WERI-Rb-1 (cell line): Measurements from ENCODE around the gene PIAS1.

ENCODE experiments used
- DNase-seq: peaks from one replicate; pipeline ENCODE4 v3.0.0-alpha.2; 2020
- H3K27ac ChIP-seq: fragments of 250-450 bp; sonication (Bioruptor Pico); 2 replicates; pipeline ENCODE4 v1.5.1; 2020; ENCODE audit warnings: mild to moderate bottlenecking, moderate library complexity
- H3K27me3 ChIP-seq: fragments of 250-450 bp; sonication (Bioruptor Pico); 2 replicates; pipeline ENCODE4 v1.5.1; 2021; ENCODE audit warnings: mild to moderate bottlenecking, low read depth, moderate library complexity; ENCODE audit not compliant: insufficient read depth, severe bottlenecking
- H3K36me3 ChIP-seq: fragments of 250-450 bp; sonication (Bioruptor Pico); 2 replicates; pipeline ENCODE4 v1.5.1; 2020; ENCODE audit warnings: mild to moderate bottlenecking, moderate library complexity
- H3K4me3 ChIP-seq: 2 replicates; pipeline ENCODE4 v1.5.1; 2011; ENCODE audit warnings: low read depth, mild to moderate bottlenecking, control low read depth, low read length
- H3K9me3 ChIP-seq: fragments of 250-450 bp; sonication (Bioruptor Pico); 2 replicates; pipeline ENCODE4 v1.5.1; 2021; ENCODE audit warnings: mild to moderate bottlenecking, moderate library complexity; ENCODE audit not compliant: severe bottlenecking
- CTCF ChIP-seq: IDR thresholded peaks from 2 replicates; pipeline ENCODE4 v1.5.1; 2011; ENCODE audit warnings: low read depth, mild to moderate bottlenecking, control low read depth, inconsistent platforms, low read length

The PIAS1 gene

DNA sequence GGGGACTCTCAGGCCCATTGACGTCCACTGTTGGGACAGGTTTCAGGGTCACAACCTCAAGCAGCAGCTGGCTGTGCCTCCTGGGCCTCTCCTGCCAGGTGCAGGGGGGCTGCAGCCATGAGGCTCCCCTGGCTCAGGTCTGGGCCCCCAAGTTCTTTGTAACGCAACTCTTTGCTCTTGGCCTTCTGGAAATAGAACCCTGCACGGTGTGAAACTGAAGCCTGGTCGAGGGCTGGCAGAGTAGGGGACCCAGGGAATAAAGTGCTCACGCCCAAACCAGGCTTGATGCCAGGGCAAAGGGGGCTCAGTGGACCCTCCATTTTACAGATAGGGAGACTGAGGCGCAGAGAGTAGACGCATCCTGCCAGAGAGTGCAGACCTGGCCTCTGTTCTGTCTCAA, 150.2 kb downstream of the PIAS1 start:
- H3K27ac ChIP-seq, result no peak overlapping the region
- peaks cover 32% of the 10 kb centered on the region for H3K36me3 ChIP-seq
- no peaks in the 10 kb centered on the region for H3K27me3 ChIP-seq
- no peak for DNase-seq
- H3K9me3 ChIP-seq, result no peaks in the 10 kb centered on the region
- no peak for TF ChIP-seq CTCF
- H3K4me3 ChIP-seq, result no peak overlapping the region

DNA sequence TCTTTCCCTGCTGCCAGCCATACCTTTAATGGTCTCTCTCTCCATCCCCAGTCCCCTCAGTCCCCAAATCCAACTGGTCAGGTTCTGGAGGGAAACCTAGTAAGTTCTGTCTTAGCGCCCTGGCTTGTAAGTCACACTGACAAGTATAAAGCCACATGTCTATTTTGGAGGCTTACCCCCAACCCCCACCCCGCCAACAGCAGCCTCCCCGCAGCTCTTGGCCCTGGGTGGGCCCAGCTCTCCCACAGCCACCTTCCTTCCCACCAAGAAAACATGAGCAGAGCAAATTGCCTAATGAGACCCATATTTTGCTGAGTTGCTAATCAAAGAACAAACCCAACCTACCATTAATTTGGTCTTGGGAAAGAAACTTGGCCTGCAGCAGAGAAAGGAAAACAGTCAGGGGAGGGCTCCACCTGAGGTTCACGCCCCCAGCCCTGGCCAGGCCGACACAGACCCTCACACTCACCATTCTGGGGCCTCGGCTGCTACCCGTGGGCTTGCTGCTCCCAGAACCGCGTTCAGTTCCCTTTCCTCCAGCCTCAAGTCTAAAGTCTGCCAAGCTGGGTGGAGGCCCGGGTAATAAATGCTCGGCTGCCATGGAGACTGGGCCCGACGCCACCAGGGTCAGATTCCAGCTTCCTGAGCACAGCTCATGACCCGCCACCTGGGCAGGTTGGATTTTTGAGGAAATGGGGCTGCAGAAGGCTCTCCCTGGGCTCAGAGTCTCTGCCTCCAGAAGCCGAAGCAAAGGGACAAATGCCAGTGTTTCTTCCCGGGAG, 150.9 kb downstream of the PIAS1 start, which contains the start of gene CALML4:
Gene CALML4, minus strand, starts transcription at position 557 of the 782 bp plus-strand sequence. Its CDS starts 85 bp downstream, at position 472.
- no peak for DNase-seq
- H3K36me3 ChIP-seq, result peaks cover 38% of the 10 kb centered on the region
- no peak within 1 kb of the TSS for H3K27ac ChIP-seq
- no peaks in the 10 kb centered on the region for H3K9me3 ChIP-seq
- no peak for TF ChIP-seq CTCF
- H3K27me3 ChIP-seq, result no peaks in the 10 kb centered on the region
- H3K4me3 ChIP-seq, result no peak within 1 kb of the TSS

DNA sequence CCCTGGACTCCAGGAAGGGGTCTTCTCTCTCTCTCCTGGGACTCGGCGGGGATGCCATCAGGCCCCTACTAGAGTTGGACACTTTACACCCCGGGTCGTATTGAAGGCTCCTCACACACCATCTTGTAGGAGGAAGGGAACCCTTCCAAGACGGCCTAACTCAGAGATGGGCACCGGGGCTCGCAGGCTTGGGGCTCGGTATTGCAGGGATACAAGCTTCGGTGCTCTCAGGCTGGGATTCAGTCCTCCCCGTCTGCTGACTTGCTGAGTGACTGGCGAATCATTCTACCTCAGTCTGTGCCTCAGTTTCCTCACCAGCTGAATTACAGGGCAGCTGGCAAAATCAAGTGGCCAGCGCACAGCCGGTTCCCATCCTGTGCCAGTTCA, 151.4 kb downstream of the PIAS1 start:
- no peak for TF ChIP-seq CTCF
- no peak overlapping the region for H3K27ac ChIP-seq

GRCh38 chr15:68205954-68206539, 151.9 kb downstream of the PIAS1 start:
- DNase-seq, result no peak
- no peak for TF ChIP-seq CTCF
- Histone ChIP-seq H3K27ac (no peak overlapping the region), H3K36me3 (peaks cover 46% of the 10 kb centered on the region), H3K9me3 (no peaks in the 10 kb centered on the region), H3K27me3 (no peaks in the 10 kb centered on the region), H3K4me3 (no peak overlapping the region)

More for the DNA sequence above, 151.4 kb downstream of the PIAS1 start:
- no peak overlapping the region for H3K4me3 ChIP-seq
- H3K36me3 ChIP-seq, result peaks cover 44% of the 10 kb centered on the region
- no peak for DNase-seq
- no peaks in the 10 kb centered on the region for H3K27me3 ChIP-seq
- H3K9me3 ChIP-seq, result no peaks in the 10 kb centered on the region

- Histone ChIP-seq H3K36me3 (peaks cover 53% of the 10 kb centered on the region), H3K4me3 (no peak overlapping the region), H3K27ac (no peak overlapping the region), H3K27me3 (no peaks in the 10 kb centered on the region), H3K9me3 (no peaks in the 10 kb centered on the region)
- TF ChIP-seq CTCF, result no peak
- DNase-seq, result no peak
These were observed 152.6 kb downstream of the PIAS1 start for GRCh38 chr15:68206711-68207151.
